ENCODE results near the gene TCF12.

The TCF12 gene

DNA sequence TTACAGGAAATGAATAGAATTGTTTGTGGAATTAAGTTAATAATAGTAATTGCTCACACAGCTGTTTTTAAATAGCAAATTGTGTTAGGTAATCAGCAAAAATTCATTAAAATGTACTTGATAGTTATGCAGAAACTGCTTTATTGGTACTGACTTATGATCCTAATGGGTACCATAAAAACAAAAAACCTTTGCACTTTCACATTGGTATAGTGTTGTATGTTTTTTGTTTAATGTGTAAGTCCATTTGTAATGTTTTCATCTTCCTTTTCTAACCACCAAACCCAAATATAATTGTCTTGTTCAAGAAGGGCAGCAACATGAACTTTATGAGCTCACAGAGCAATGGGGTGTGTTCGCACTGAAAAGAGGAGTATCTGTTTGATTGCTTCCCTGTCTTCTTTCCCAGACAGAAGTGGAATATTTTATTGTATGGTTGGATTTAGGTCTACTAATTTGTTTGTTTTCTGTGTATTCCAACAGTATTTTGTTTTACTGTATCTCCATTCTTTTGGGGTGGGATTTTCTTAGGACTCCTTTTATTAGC, 135.8 kb downstream of the TCF12 start:
- no peak for DNase-seq

- no peak for DNase-seq
Observed at GRCh38 chr15:57056357-57056756, 137.9 kb downstream of the TCF12 start.

GRCh38 chr15:57057134-57057930, 138.9 kb downstream of the TCF12 start:
- no peak for DNase-seq

DNA sequence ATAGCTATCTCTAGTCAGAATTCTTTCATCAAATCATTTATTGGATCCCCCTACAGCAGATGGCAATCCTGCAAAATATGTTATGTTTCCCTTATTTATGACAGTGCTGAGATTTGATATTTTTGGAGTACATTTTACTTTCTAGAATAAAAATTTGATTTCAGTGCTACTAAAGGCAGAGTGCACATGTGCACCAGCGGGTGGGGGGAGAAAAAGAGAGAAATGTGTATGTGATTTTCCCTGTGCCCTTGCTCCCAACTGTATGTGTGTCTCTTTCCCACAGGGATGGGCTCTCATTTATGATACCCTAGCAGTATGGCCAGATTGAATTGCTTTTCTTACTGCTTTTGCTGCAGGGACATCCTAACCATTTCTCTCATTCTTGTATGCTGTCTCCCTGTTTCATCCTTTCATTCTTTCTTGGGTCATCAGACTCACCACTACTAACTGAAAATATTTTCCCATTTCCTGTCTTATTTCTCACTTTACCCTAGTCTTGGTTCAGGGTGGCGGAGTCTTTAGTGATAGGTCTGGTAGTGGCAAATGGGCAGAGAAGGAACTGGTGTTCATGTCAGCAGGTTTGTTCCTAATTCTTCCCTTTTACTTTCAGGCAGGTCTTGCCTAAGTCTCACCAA, 140.7 kb downstream of the TCF12 start:
- DNase-seq: no peak

DNA sequence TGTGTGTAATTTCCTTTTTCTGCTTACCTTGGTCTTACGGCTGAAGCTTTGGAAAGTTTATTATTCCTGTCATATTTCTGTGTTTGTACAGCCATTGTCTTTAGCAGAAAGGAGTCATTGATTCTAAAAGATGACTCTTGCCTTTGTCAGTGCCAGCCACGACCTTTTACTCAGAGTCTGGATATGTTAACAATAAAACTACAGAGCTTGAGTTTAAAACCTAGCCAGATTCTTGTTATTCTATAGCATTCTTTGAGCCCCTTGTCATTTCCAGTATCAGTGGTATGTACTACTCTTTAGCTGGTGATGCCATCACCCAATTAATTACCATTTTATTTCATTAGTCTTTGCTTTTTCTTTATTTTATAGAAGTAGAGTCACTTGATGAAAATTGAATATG, 142.4 kb downstream of the TCF12 start:
- DNase-seq: no peak

DNA sequence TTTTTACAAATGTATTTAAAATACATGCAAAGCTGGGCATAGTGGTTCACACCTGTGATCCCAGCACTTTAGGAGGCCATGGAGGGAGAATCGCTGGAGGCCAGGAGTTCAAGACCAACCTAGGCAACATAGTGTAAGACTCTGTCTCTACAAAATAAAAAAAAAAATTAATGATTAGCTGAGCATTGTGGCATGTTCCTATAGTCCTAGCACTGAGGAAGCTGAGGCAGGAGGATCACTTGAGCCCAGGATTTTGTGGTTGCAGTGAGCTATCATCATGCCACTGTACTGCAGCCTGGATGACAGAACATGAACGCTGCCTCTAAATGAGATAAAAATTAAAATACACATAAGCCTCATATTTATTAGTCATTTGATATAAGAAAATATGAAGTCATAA, 142.8 kb downstream of the TCF12 start:
- DNase-seq: no peak

- DNase-seq: no peak
Observed at GRCh38 chr15:57061696-57062095, 143.3 kb downstream of the TCF12 start.

- DNase-seq: no peak
Observed at GRCh38 chr15:57064033-57064432, 145.6 kb downstream of the TCF12 start.

DNA sequence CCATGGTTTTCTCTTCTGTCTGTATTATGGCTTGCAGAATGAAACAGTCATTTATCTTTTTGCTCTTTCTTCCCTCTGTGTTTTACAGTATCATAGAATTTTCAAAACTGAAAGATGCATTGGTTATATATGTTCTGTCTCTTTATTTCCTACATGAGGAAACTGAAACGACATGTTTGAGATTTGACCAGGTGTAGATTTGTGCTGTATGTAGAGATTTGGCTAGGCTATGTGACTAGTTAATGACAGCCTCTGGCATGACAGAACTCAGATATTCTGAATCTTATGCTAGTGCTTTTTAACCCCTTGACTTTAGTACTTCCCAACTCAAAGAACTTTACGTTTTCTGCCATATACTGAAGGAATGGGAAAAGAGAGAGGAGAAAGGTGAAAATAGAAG, 151.0 kb downstream of the TCF12 start:
- DNase-seq: no peak

DNA sequence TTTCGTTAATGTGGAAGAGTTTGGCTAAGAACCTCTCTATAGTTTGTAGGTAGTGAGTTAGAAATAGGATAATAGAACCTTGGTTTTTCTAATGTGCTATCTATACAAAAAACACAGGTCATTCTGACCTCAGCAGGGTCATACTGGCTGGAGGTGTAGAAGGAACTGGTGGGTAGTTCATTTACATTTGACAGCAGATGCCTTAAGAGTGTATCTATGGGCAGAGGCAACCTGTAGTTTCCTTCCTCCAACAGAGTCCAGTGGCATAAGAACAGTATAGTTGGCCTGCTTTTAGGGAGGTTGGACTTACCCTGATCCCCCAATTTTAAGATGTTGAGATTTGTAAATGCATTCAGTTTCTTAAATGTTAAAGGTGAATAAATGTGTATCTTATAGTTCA, 152.2 kb downstream of the TCF12 start:
- DNase-seq: no peak

GRCh38 chr15:57079446-57079845, 161.0 kb downstream of the TCF12 start:
- DNase-seq: no peak

DNA sequence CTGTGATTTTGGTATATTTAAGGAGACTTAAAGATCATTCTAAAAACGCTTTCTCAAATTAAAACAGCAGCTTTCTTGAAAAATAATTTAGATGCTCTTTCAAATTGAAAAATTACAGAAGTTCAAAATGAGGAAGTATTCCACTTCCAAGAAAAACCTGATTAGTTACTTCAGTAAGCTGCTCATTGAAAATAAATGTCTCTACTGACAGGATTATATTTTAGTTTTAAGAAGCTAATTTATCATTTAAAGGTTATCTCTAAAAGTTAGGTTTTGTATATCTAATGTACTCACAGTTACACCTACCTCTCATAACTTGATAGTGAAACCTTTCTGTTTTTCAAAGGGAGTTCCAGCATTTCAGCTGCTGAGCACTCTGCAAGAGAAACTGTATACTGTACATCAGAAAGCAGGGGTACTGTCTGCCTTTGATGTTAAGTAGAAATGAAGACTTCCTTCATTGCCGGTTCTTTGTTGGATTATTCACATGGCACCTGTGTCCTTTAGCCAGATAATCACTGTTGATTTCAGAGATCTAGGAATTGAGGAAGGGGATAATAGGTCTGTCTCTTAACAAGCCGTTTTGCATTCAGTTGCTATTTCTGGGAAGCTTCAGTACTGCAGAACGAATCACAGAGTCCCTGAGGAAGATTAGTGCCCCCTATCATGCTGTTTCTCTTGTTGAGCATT, 161.6 kb downstream of the TCF12 start:
- no peak for DNase-seq

- no peak for DNase-seq
Observed at GRCh38 chr15:57082054-57082728, 163.7 kb downstream of the TCF12 start.

- no peak for DNase-seq
Observed at GRCh38 chr15:57084192-57084591, 165.7 kb downstream of the TCF12 start.

DNA sequence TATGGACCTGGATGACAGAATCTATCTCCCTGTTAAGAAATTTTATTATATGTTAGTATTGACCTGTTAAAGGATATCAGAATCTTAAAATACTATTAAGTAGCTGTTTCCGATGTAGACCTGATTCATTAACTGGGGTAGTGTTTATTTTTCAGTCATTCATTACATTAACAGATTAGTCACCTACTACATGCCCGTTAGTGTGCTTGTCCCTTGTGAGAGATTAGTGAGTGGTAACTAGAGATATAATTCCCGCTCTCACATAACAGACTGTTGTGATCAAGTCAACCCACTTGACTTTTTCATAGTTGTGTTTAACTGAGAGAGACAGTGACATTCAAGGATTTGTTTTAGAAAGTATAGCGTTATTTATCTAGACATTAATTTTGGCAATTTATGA, 166.8 kb downstream of the TCF12 start:
- DNase-seq: no peak

DNA sequence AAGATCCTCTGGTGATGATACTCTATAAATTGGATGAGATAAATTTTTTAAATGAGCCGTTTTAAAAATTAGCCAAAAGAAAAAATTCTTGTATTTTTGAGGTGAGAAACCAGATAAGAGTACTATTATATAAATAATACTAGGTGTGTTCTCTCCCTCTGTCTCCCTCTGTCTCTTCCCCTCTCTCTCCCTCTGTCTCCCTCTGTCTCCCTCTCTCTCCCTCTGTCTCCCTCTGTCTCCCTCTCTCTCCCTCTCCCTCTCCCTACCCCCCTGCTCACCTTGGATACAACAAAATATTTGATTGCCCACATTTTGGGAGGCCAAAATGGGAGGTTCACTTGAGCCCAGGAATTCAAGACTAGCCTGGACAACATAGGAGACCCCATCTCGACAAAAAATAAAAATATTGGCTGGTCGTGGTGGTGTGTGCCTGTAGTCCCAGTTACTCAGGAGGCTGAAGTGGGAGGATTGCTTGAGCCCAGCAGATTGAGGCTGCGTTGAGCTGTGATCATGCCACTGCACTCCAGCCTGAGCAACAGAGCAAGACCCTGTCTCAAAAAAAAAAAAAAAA, 168.5 kb downstream of the TCF12 start:
- no peak for DNase-seq

GRCh38 chr15:57089815-57090495, 171.5 kb downstream of the TCF12 start:
- DNase-seq: no peak

DNA sequence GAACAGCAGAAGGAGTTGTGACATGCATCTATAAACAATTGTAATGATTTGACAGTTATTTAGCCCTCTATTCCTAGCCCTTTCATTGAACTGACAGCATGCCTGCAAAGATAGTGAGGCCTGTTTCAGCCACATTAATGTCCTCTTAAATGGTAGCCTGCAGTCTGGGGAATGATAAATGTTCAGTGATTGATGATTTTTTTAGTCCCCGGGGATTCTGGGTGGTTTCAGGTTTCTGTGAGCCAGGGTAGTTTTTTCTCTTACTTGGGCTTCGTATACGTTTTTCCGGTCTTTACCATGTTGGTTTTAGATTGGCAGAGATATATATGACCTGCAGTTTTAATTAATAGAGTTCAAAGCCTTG, 172.0 kb downstream of the TCF12 start:
- DNase-seq: no peak

DNA sequence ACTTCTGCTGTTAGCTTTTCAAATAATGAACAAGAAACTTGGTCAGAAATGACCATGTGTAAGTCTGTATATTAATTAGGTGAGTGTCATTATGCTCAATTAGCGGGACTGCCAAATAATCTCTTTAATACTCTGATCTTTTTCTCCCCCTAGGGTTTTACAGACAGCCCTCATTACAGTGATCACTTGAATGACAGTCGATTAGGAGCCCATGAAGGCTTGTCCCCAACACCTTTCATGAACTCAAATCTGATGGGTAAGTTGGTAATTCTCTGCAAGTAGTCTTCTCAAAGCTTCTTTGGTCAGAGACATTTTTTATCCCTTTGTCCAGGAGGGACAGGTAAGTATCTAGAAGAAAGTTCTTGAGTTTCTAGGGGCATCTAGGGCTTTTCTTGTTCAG, 173.2 kb downstream of the TCF12 start:
- DNase-seq: no peak

DNA sequence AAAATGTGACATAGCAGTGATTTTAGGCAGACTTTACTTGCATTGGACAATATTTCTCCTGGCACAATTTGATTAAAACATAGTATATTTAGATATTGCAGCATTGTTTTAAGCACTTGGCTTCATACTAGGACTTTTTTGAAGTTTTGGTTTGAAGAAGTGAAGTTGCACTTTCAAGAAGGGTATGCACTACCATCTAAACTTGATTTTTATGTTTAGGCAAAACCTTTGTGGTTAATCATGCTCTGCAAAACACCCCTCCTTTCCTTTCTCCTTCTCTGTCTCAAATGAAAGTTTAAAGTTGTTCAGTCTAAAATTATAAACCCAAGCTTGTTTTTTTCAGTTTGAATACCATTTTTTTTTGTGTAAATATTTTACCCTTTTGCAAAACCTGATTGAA, 173.8 kb downstream of the TCF12 start:
- no peak for DNase-seq

- DNase-seq: no peak
Observed at GRCh38 chr15:57094321-57095257, 176.1 kb downstream of the TCF12 start.
